Upper lobe of left lung (tissue), 6 donors: ENCODE data around the gene RBM19. TPM values are rescaled to one million over a fixed set of nuclear protein-coding genes. Genes with fewer than 3 reads are reported as not detected.

Experiments
- ATAC-seq, 2 donors: fragments of 200-7000 bp; cut with Tn5 transposase; one replicate each; pipeline ENCODE4 v1.9.1; 2022; ENCODE audit warnings: mild to moderate bottlenecking in 2 of 2, moderate library complexity in 2 of 2; ENCODE audit not compliant: low FRiP score in 2 of 2
- DNase-seq, 2 donors: peaks; one replicate each; pipeline ENCODE4 v3.0.0-alpha.2; 2019 to 2020
- H3K27ac ChIP-seq, 4 donors: fragments of 200-600 bp; sonication (generic); one replicate each; pipeline ENCODE4 v1.5.1; 2016 to 2019
- H3K27me3 ChIP-seq, 4 donors: fragments of 200-600 bp; sonication (generic); one replicate each; pipeline ENCODE4 v1.5.1; 2017 to 2019
- H3K36me3 ChIP-seq, 4 donors: fragments of 200-600 bp; sonication (generic); one replicate each; pipeline ENCODE4 v1.5.1; 2016 to 2019
- H3K4me1 ChIP-seq, 4 donors: fragments of 200-600 bp; sonication (generic); one replicate each; pipeline ENCODE4 v1.5.1; 2018 to 2019
- H3K4me3 ChIP-seq, 4 donors: fragments of 200-600 bp; sonication (generic); one replicate each; pipeline ENCODE4 v1.5.1; 2017 to 2019; ENCODE audit warnings: mild to moderate bottlenecking in 2 of 4, moderate library complexity in 1 of 4
- H3K9me3 ChIP-seq, 4 donors: fragments of 200-600 bp; sonication (generic); one replicate each; pipeline ENCODE4 v1.5.1; 2018 to 2019
- CTCF ChIP-seq, 6 experiments: fragments of 450-650 bp in 4 of 6; fragments of 200-600 bp in 2 of 6; sonication (generic) in 2 of 6; IDR thresholded peaks; one replicate each; pipeline ENCODE4 v1.5.1; 2016 to 2019; ENCODE audit warnings: antibody characterized with exemption in 6 of 6
- EP300 ChIP-seq, 4 donors: sonication (generic); formaldehyde crosslinking; IDR thresholded peaks; one replicate each; pipeline ENCODE4 v1.5.1; 2017; ENCODE audit warnings: antibody characterized with exemption in 4 of 4, control low read depth in 2 of 4
- POLR2A ChIP-seq, 4 donors: fragments of 450-650 bp; IDR thresholded peaks; one replicate each; pipeline ENCODE4 v1.5.1; 2016 to 2017; ENCODE audit warnings: antibody characterized with exemption in 4 of 4, mild to moderate bottlenecking in 2 of 4
- POLR2AphosphoS5 ChIP-seq, 2 donors: sonication (generic); formaldehyde crosslinking; IDR thresholded peaks; one replicate each; pipeline ENCODE4 v1.5.1; 2017; ENCODE audit warnings: antibody characterized with exemption in 2 of 2
- WGBS, 2 donors: methylation state at CpG; one replicate each; pipeline ENCODE4 v1.1.5; 2017 to 2018; 5-methylcytosine and 5-hydroxymethylcytosine counted together
- total RNA-seq, 6 donors: library from RNA; depleted of rRNA in 4 of 6; stranded (reverse); fragments of >200 nt in 4 of 6; gene quantifications; one replicate each; pipeline versions ENCODE4 v1.1.0 to v1.2.1, GENCODE V29; 2016 to 2021
- donor health status: DM: no; HTN: no; CAD: no; lungs with moderate emphysema.
- donor health status: DM: no; HTN: yes; CAD: no; lungs with severe emphysema.

The RBM19 gene
- total RNA-seq, 6 donors from 2014 or later, result 25.5 to 131 (median 39.9) TPM

- Histone ChIP-seq H3K27ac (no peak overlapping the region), H3K9me3 (no peaks in the 10 kb centered on the region), H3K27me3 (no peaks in the 10 kb centered on the region), H3K4me1 (no peaks in the 10 kb centered on the region), H3K4me3 (no peak overlapping the region), H3K36me3 (peaks cover 0 to 21% (median 4%) of the 10 kb centered on the region in 4 donors)
- no peak for DNase-seq
- ATAC-seq, result no peak
- WGBS, 2 donors, result 94 to 97% methylated on average over 8 of the region's 8 CpGs
- TF ChIP-seq POLR2AphosphoS5 (IDR thresholded peaks at IDR 0.05), result no peak
- no peak for TF ChIP-seq EP300 (IDR thresholded peaks at IDR 0.05)
- TF ChIP-seq POLR2A (IDR thresholded peaks at IDR 0.05), result no peak
- no peak for TF ChIP-seq CTCF (IDR thresholded peaks at IDR 0.05)
Observed at GRCh38 chr12:113898466-113898865, 67.7 kb downstream of the RBM19 start.

- Histone ChIP-seq H3K4me3 (no peak overlapping the region), H3K27ac (no peak overlapping the region), H3K4me1 (no peaks in the 10 kb centered on the region), H3K27me3 (no peaks in the 10 kb centered on the region), H3K36me3 (peaks cover 0 to 14% (median 0%) of the 10 kb centered on the region in 4 donors), H3K9me3 (no peaks in the 10 kb centered on the region)
- no peak for ATAC-seq
- no peak for TF ChIP-seq POLR2A (IDR thresholded peaks at IDR 0.05)
- no peak for TF ChIP-seq EP300 (IDR thresholded peaks at IDR 0.05)
- TF ChIP-seq CTCF (IDR thresholded peaks at IDR 0.05), result no peak
- TF ChIP-seq POLR2AphosphoS5 (IDR thresholded peaks at IDR 0.05), result no peak
- WGBS, 2 donors, result 92 to 100% methylated on average over 5 to 7 of the region's 7 CpGs
- DNase-seq, result no peak
Observed at GRCh38 chr12:113897406-113897805, 68.7 kb downstream of the RBM19 start.

GRCh38 chr12:113896841-113897240 lies 69.3 kb downstream of the RBM19 start:
- DNase-seq (no peak), ATAC-seq (no peak)
- WGBS, 2 donors, result 98 to 100% methylated on average over 4 of the region's 4 CpGs

GRCh38 chr12:113896194-113896593 lies 69.9 kb downstream of the RBM19 start:
- Histone ChIP-seq H3K36me3 (peaks cover 0 to 18% (median 0%) of the 10 kb centered on the region in 4 donors), H3K9me3 (no peaks in the 10 kb centered on the region), H3K4me3 (no peak overlapping the region), H3K27me3 (no peaks in the 10 kb centered on the region), H3K4me1 (no peaks in the 10 kb centered on the region), H3K27ac (no peak overlapping the region)
- 86 to 90% methylated on average over 5 to 7 of the region's 7 CpGs for WGBS, 2 donors
- DNase-seq, result no peak
- no peak for TF ChIP-seq EP300 (IDR thresholded peaks at IDR 0.05)
- TF ChIP-seq POLR2AphosphoS5 (IDR thresholded peaks at IDR 0.05), result no peak
- no peak for TF ChIP-seq CTCF (IDR thresholded peaks at IDR 0.05)
- TF ChIP-seq POLR2A (IDR thresholded peaks at IDR 0.05), result no peak
- ATAC-seq, result no peak

More at GRCh38 chr12:113896841-113897240, 69.3 kb downstream of the RBM19 start:
- H3K27me3 ChIP-seq, result no peaks in the 10 kb centered on the region
- TF ChIP-seq EP300 (IDR thresholded peaks at IDR 0.05) (no peak), CTCF (IDR thresholded peaks at IDR 0.05) (no peak), POLR2A (IDR thresholded peaks at IDR 0.05) (no peak), POLR2AphosphoS5 (IDR thresholded peaks at IDR 0.05) (no peak)
- H3K27ac ChIP-seq, result no peak overlapping the region
- H3K4me1 ChIP-seq, result no peaks in the 10 kb centered on the region
- H3K4me3 ChIP-seq, result no peak overlapping the region
- no peaks in the 10 kb centered on the region for H3K9me3 ChIP-seq
- H3K36me3 ChIP-seq, result peaks cover 0 to 17% (median 0%) of the 10 kb centered on the region in 4 donors

GRCh38 chr12:113895176-113895575 lies 70.9 kb downstream of the RBM19 start:
- WGBS, 2 donors, result 93 to 96% methylated on average over 7 of the region's 7 CpGs
- H3K4me3 ChIP-seq, result no peak overlapping the region
- H3K4me1 ChIP-seq, result no peaks in the 10 kb centered on the region
- H3K27me3 ChIP-seq, result no peaks in the 10 kb centered on the region
- H3K36me3 ChIP-seq, result peaks cover 0 to 18% (median 0%) of the 10 kb centered on the region in 4 donors
- no peak for TF ChIP-seq POLR2AphosphoS5 (IDR thresholded peaks at IDR 0.05)
- no peak for TF ChIP-seq EP300 (IDR thresholded peaks at IDR 0.05)
- TF ChIP-seq POLR2A (IDR thresholded peaks at IDR 0.05), result no peak
- TF ChIP-seq CTCF (IDR thresholded peaks at IDR 0.05), result no peak
- no peak for ATAC-seq
- H3K27ac ChIP-seq, result no peak overlapping the region
- no peaks in the 10 kb centered on the region for H3K9me3 ChIP-seq
- DNase-seq, result no peak
